Liver (tissue), 9 donors: ENCODE measurements around the gene SERPINB10. TPM values are rescaled to one million over a fixed set of nuclear protein-coding genes. Genes with fewer than 3 reads are reported as not detected.

Source experiments
- DNase-seq: peaks from one replicate; pipeline ENCODE4 v3.0.0-alpha.2; 2017; ENCODE audit warnings: low spot score
- H3K27ac ChIP-seq, 2 donors: one replicate each; pipeline ENCODE4 v1.7.0; 2013; ENCODE audit warnings: inconsistent platforms in 2 of 2, low read length in 2 of 2, control low read depth in 1 of 2, low read depth in 1 of 2, mild to moderate bottlenecking in 1 of 2
- H3K27me3 ChIP-seq, 4 donors: one replicate each; pipeline versions ENCODE4 v1.6.1 to v1.7.0; 2013; ENCODE audit warnings: low read length in 3 of 4, inconsistent platforms in 1 of 4, mild to moderate bottlenecking in 1 of 4, moderate library complexity in 1 of 4; ENCODE audit not compliant: control insufficient read depth in 4 of 4, insufficient read depth in 4 of 4
- H3K36me3 ChIP-seq, 4 donors: one replicate each; pipeline versions ENCODE4 v1.6.1 to v1.7.0; 2013; ENCODE audit warnings: low read length in 3 of 4, mild to moderate bottlenecking in 3 of 4, low read depth in 1 of 4, moderate library complexity in 1 of 4; ENCODE audit not compliant: control insufficient read depth in 4 of 4, insufficient read depth in 3 of 4
- H3K4me1 ChIP-seq, 4 donors: one replicate each; pipeline versions ENCODE4 v1.6.1 to v1.7.0; 2013; ENCODE audit warnings: low read length in 3 of 4, mild to moderate bottlenecking in 3 of 4, moderate library complexity in 1 of 4; ENCODE audit not compliant: control insufficient read depth in 4 of 4, insufficient read depth in 4 of 4
- H3K4me3 ChIP-seq, 3 donors: one replicate each; pipeline versions ENCODE4 v1.6.1 to v1.7.0; 2013; ENCODE audit warnings: low read length in 3 of 3, control low read depth in 1 of 3, low read depth in 1 of 3, mild to moderate bottlenecking in 1 of 3
- H3K9ac ChIP-seq, 2 donors: one replicate each; pipeline ENCODE4 v1.7.0; 2013; ENCODE audit warnings: low read length in 2 of 2, mild to moderate bottlenecking in 2 of 2, moderate library complexity in 2 of 2, control low read depth in 1 of 2, low read depth in 1 of 2
- H3K9me3 ChIP-seq, 4 donors: one replicate each; pipeline versions ENCODE4 v1.6.1 to v1.7.0; 2013; ENCODE audit warnings: low read length in 3 of 4; ENCODE audit not compliant: control insufficient read depth in 4 of 4
- FOXA2 ChIP-seq: IDR thresholded peaks from 2 replicates; pipeline ENCODE4 v1.6.1; 2016; ENCODE audit warnings: antibody characterized with exemption
- HNF4A ChIP-seq, 2 donors: conservative IDR thresholded peaks; 2 replicates each; pipeline ENCODE4 v1.6.1; 2016; ENCODE audit warnings: antibody characterized with exemption in 2 of 2, mild to moderate bottlenecking in 2 of 2
- HNF4G ChIP-seq: IDR thresholded peaks from 2 replicates; pipeline ENCODE4 v1.6.1; 2016; ENCODE audit warnings: antibody characterized with exemption
- JUND ChIP-seq, 2 donors: IDR thresholded peaks; 2 replicates each; pipeline ENCODE4 v1.6.1; 2016; ENCODE audit warnings: antibody characterized with exemption in 2 of 2
- NR2F2 ChIP-seq: IDR thresholded peaks from 2 replicates; pipeline ENCODE4 v1.6.1; 2016; ENCODE audit warnings: antibody characterized with exemption
- RAD21 ChIP-seq, 2 donors: IDR thresholded peaks; 2 replicates each; pipeline ENCODE4 v1.6.1; 2016; ENCODE audit warnings: antibody characterized with exemption in 2 of 2, mild to moderate bottlenecking in 2 of 2
- SP1 ChIP-seq: IDR thresholded peaks from 2 replicates; pipeline ENCODE4 v1.6.1; 2018; ENCODE audit warnings: antibody characterized with exemption, mild to moderate bottlenecking
- TAF1 ChIP-seq: conservative IDR thresholded peaks from 2 replicates; pipeline ENCODE4 v1.6.1; 2016; ENCODE audit warnings: antibody characterized with exemption, mild to moderate bottlenecking
- YY1 ChIP-seq: IDR thresholded peaks from 2 replicates; pipeline ENCODE4 v1.6.1; 2016; ENCODE audit warnings: antibody characterized with exemption, mild to moderate bottlenecking
- WGBS: extraction: QIAGEN DNeasy Blood & Tissue Kit; methylation state at CpG from one replicate; pipeline ENCODE4 v1.1.7; 2013; 5-methylcytosine and 5-hydroxymethylcytosine counted together
- polyA plus RNA-seq, 2 donors: library from polyadenylated mRNA; stranded (reverse) in 1 of 2; unstranded in 1 of 2; fragments of 200-250 nt in 1 of 2; fragments of >200 nt in 1 of 2; fragmentation: Nextera tagmentation in 1 of 2; extraction: Ambion mirVana in 1 of 2; gene quantifications; one replicate each; pipeline versions ENCODE4 v1.2.1 to v1.2.3, GENCODE V29; 2013 to 2015
- total RNA-seq, 2 donors: library from RNA; depleted of rRNA; stranded (reverse); fragments of >200 nt; gene quantifications; one replicate each; pipeline ENCODE4 v1.2.3, GENCODE V29; 2014
- TF ChIP-seq, protein P1 (sequence below): IDR thresholded peaks from 2 replicates; pipeline ENCODE4 v1.6.1; 2016; ENCODE audit warnings: antibody characterized with exemption
- TF ChIP-seq, protein P2 (sequence below): IDR thresholded peaks from 2 replicates; pipeline ENCODE4 v1.6.1; 2016; ENCODE audit warnings: antibody characterized with exemption
- TF ChIP-seq, protein P3 (sequence below): fragments of 150-350 bp; IDR thresholded peaks from 2 replicates; pipeline ENCODE4 v1.5.1; 2017; ENCODE audit warnings: improper control_type of control experiment, low read depth, low read length; ENCODE audit not compliant: missing input control
- TF ChIP-seq, protein P4 (sequence below): IDR thresholded peaks from 2 replicates; pipeline ENCODE4 v1.6.1; 2016; ENCODE audit warnings: antibody characterized with exemption, mild to moderate bottlenecking
- donor health status: healthy.
- donor health status: healthy.
- donor health status: healthy.
- donor health status: healthy.
- donor health status: healthy.

The SERPINB10 gene
- total and polyA plus RNA-seq, 4 donors = 4.6 TPM; not detected in 3

DNA sequence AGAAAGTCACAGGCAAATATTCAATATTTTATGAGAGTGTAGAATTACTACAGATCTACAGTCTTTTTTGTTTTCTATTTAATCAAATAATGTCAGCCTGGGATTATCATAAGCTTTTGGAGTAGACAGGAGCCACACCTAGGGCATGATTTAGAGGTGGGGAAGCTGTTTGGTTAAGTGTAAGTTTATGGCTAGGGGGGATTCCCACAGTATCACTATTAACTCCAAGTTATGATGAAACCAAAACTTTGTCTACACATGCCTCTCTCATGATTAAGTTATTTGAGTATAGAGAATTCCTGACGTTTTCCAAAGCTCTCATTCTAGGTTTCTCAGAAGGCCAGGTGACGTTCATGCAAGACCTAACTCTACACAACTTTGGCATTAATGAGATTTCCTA lies 2.1 kb downstream of the SERPINB10 start:
- TF ChIP-seq YY1 (no peak), SP1 (no peak), FOXA2 (no peak), HNF4G (no peak), HNF4A (conservative IDR thresholded peaks at IDR 0.05) (no peak)
- TF ChIP-seq, protein P1, sequence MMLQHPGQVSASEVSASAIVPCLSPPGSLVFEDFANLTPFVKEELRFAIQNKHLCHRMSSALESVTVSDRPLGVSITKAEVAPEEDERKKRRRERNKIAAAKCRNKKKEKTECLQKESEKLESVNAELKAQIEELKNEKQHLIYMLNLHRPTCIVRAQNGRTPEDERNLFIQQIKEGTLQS = no peak
- no peak for DNase-seq
- Histone ChIP-seq H3K27me3 (no peaks in the 10 kb centered on the region), H3K27ac (no peak overlapping the region), H3K4me3 (no peak overlapping the region), H3K9me3 (no peaks in the 10 kb centered on the region), H3K36me3 (no peaks in the 10 kb centered on the region), H3K4me1 (no peaks in the 10 kb centered on the region), H3K9ac (no peak overlapping the region)
- WGBS = 56% methylated on average over 2 of the region's 2 CpGs

DNA sequence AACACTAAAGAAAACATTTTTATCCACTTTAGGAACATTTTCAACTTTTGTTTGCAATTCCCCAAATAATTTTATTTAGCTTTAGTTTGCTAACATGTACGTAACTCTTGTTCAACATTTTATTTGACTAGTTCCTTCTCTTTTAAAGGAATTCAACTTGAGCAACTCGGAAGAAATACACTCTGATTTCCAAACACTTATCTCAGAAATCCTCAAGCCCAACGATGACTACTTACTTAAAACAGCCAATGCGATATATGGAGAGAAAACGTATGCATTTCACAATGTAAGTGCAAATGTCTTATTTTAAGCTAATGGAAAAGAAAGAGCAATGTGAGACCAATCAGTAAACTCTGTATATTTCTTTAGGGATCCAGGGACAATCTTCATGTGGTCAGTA lies 10.1 kb downstream of the SERPINB10 start:
- no peaks in the 10 kb centered on the region for H3K36me3 ChIP-seq
- H3K27ac ChIP-seq = no peak overlapping the region
- WGBS = 75% methylated on average over 5 of the region's 5 CpGs
- peaks cover 0 to 2% (median 0%) of the 10 kb centered on the region in 4 donors for H3K27me3 ChIP-seq
- no peaks in the 10 kb centered on the region for H3K9me3 ChIP-seq
- no peak for DNase-seq
- no peaks in the 10 kb centered on the region for H3K4me1 ChIP-seq
- TF ChIP-seq HNF4G (no peak), NR2F2 (no peak), FOXA2 (no peak), TAF1 (no peak), JUND (IDR thresholded peaks at IDR 0.05) (no peak), SP1 (no peak), RAD21 (IDR thresholded peaks at IDR 0.05) (no peak), HNF4A (conservative IDR thresholded peaks at IDR 0.05) (no peak)
- TF ChIP-seq, protein P1 = no peak
- TF ChIP-seq, protein P2, sequence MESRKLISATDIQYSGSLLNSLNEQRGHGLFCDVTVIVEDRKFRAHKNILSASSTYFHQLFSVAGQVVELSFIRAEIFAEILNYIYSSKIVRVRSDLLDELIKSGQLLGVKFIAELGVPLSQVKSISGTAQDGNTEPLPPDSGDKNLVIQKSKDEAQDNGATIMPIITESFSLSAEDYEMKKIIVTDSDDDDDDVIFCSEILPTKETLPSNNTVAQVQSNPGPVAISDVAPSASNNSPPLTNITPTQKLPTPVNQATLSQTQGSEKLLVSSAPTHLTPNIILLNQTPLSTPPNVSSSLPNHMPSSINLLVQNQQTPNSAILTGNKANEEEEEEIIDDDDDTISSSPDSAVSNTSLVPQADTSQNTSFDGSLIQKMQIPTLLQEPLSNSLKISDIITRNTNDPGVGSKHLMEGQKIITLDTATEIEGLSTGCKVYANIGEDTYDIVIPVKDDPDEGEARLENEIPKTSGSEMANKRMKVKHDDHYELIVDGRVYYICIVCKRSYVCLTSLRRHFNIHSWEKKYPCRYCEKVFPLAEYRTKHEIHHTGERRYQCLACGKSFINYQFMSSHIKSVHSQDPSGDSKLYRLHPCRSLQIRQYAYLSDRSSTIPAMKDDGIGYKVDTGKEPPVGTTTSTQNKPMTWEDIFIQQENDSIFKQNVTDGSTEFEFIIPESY = no peak
- TF ChIP-seq, protein P3, sequence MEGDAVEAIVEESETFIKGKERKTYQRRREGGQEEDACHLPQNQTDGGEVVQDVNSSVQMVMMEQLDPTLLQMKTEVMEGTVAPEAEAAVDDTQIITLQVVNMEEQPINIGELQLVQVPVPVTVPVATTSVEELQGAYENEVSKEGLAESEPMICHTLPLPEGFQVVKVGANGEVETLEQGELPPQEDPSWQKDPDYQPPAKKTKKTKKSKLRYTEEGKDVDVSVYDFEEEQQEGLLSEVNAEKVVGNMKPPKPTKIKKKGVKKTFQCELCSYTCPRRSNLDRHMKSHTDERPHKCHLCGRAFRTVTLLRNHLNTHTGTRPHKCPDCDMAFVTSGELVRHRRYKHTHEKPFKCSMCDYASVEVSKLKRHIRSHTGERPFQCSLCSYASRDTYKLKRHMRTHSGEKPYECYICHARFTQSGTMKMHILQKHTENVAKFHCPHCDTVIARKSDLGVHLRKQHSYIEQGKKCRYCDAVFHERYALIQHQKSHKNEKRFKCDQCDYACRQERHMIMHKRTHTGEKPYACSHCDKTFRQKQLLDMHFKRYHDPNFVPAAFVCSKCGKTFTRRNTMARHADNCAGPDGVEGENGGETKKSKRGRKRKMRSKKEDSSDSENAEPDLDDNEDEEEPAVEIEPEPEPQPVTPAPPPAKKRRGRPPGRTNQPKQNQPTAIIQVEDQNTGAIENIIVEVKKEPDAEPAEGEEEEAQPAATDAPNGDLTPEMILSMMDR = no peak
- TF ChIP-seq, protein P4, sequence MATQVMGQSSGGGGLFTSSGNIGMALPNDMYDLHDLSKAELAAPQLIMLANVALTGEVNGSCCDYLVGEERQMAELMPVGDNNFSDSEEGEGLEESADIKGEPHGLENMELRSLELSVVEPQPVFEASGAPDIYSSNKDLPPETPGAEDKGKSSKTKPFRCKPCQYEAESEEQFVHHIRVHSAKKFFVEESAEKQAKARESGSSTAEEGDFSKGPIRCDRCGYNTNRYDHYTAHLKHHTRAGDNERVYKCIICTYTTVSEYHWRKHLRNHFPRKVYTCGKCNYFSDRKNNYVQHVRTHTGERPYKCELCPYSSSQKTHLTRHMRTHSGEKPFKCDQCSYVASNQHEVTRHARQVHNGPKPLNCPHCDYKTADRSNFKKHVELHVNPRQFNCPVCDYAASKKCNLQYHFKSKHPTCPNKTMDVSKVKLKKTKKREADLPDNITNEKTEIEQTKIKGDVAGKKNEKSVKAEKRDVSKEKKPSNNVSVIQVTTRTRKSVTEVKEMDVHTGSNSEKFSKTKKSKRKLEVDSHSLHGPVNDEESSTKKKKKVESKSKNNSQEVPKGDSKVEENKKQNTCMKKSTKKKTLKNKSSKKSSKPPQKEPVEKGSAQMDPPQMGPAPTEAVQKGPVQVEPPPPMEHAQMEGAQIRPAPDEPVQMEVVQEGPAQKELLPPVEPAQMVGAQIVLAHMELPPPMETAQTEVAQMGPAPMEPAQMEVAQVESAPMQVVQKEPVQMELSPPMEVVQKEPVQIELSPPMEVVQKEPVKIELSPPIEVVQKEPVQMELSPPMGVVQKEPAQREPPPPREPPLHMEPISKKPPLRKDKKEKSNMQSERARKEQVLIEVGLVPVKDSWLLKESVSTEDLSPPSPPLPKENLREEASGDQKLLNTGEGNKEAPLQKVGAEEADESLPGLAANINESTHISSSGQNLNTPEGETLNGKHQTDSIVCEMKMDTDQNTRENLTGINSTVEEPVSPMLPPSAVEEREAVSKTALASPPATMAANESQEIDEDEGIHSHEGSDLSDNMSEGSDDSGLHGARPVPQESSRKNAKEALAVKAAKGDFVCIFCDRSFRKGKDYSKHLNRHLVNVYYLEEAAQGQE = no peak
- H3K9ac ChIP-seq = no peak overlapping the region
- H3K4me3 ChIP-seq = no peak overlapping the region
